A673 (cell line): Measurements from ENCODE around the gene DLX5. TPM values are rescaled to one million over a fixed set of nuclear protein-coding genes. Genes with fewer than 3 reads are reported as not detected.

ENCODE experiments used
- BruUV-seq: library from RNA; stranded (reverse); fragments of 400-500 nt; replicated peaks from 2 replicates; lab custom pipeline; 2021; lab: Mats Ljungman, UMichigan
- CTCF ChIA-PET: fragments of 300-600 bp; sonication (Branson Sonifier 250); formaldehyde crosslinking; loops from one replicate; lab custom pipeline; 2022; ENCODE audit warnings: antibody characterized with exemption; lab: Charles Lee
- POLR2A ChIA-PET: fragments of 300-600 bp; sonication (Branson Sonifier 250); formaldehyde crosslinking; loops from one replicate; lab custom pipeline; 2022; ENCODE audit warnings: antibody characterized with exemption; ENCODE audit not compliant: low non-redundant PET; lab: Charles Lee
- DNase-seq: peaks from one replicate; pipeline ENCODE4 v3.0.0-alpha.2; 2015; ENCODE audit warnings: low spot score
- H3K27ac ChIP-seq: fragments of 200-600 bp; sonication (generic); 2 replicates; pipeline ENCODE4 v1.5.1; 2016; ENCODE audit warnings: mixed run types, low read depth, mild to moderate bottlenecking, mixed read lengths, antibody characterized with exemption, low read length; ENCODE audit not compliant: poor library complexity, severe bottlenecking
- H3K27me3 ChIP-seq: fragments of 200-600 bp; sonication (generic); replicated peaks from 2 replicates; pipeline ENCODE4 v1.6.1; 2017; ENCODE audit warnings: mixed run types, low read depth, mild to moderate bottlenecking, mixed read lengths, antibody characterized with exemption, low read length; ENCODE audit not compliant: insufficient read depth, poor library complexity
- H3K36me3 ChIP-seq: fragments of 200-600 bp; sonication (generic); 2 replicates; pipeline ENCODE4 v1.6.1; 2016; ENCODE audit warnings: mixed run types, mild to moderate bottlenecking, mixed read lengths, antibody characterized with exemption, low read length; ENCODE audit not compliant: insufficient read depth, poor library complexity, severe bottlenecking
- H3K4me1 ChIP-seq: fragments of 200-600 bp; sonication (generic); 2 replicates; pipeline ENCODE4 v1.6.1; 2017; ENCODE audit warnings: mixed run types, mild to moderate bottlenecking, mixed read lengths, antibody characterized with exemption, low read length; ENCODE audit not compliant: insufficient read depth, poor library complexity, severe bottlenecking
- H3K4me3 ChIP-seq: fragments of 200-600 bp; sonication (generic); 2 replicates; pipeline ENCODE4 v1.5.1; 2016; ENCODE audit warnings: low read depth, mixed run types, mild to moderate bottlenecking, mixed read lengths, low read length; ENCODE audit not compliant: poor library complexity, severe bottlenecking
- H3K9me3 ChIP-seq: fragments of 200-600 bp; sonication (generic); 2 replicates; pipeline ENCODE4 v1.6.1; 2016; ENCODE audit warnings: mixed run types, low read depth, mild to moderate bottlenecking, mixed read lengths, antibody characterized with exemption, low read length; ENCODE audit not compliant: poor library complexity, severe bottlenecking
- CTCF ChIP-seq: fragments of 300-800, 200-600 bp; sonication (generic); conservative IDR thresholded peaks from 2 replicates; pipeline ENCODE4 v1.5.1; 2017; ENCODE audit warnings: low read depth, mild to moderate bottlenecking, antibody characterized with exemption, low read length, moderate library complexity, mixed read lengths
- EZH2 ChIP-seq: fragments of 200-600 bp; sonication (generic); IDR thresholded peaks from 2 replicates; pipeline ENCODE4 v1.6.1; 2017; ENCODE audit warnings: borderline replicate concordance, low read depth, mild to moderate bottlenecking, mixed read lengths, antibody characterized with exemption, low read length; ENCODE audit not compliant: poor library complexity, severe bottlenecking
- intact Hi-C: fragments of 100-400 bp; cut with micrococcal nuclease; formaldehyde crosslinking; loops from one replicate; pipeline ENCODE4 v1.10.0; 2022; ENCODE audit not compliant: unreplicated experiment
- total RNA-seq: library from RNA; stranded (reverse); gene quantifications from 2 replicates; pipeline ENCODE4 v1.2.3, GENCODE V29; 2021

Gene DLX5
- total RNA-seq, 1 experiment from 2014 or later: 69.6 TPM

GRCh38 chr7:96998333-96998732 lies 26.3 kb downstream of the DLX5 start:
- H3K36me3 ChIP-seq: no peaks in the 10 kb centered on the region
- intact Hi-C loops: no loop called here
- no peak for TF ChIP-seq CTCF
- TF ChIP-seq EZH2: no peak
- no peak overlapping the region for H3K4me3 ChIP-seq
- H3K27me3 ChIP-seq: no peaks in the 10 kb centered on the region
- ChIA-PET CTCF (no interaction called here), POLR2A (no interaction called here)
- H3K9me3 ChIP-seq: no peaks in the 10 kb centered on the region
- BruUV-seq: no TSS peak
- peaks cover 18% of the 10 kb centered on the region for H3K4me1 ChIP-seq
- DNase-seq: no peak
- H3K27ac ChIP-seq: no peak overlapping the region

- intact Hi-C loops: no loop called here
- H3K4me1 ChIP-seq: peaks cover 18% of the 10 kb centered on the region
- DNase-seq: no peak
- no peak overlapping the region for H3K4me3 ChIP-seq
- ChIA-PET POLR2A (no interaction called here), CTCF (no interaction called here)
- no peaks in the 10 kb centered on the region for H3K9me3 ChIP-seq
- TF ChIP-seq CTCF: no peak
- TF ChIP-seq EZH2: no peak
- no peaks in the 10 kb centered on the region for H3K36me3 ChIP-seq
- H3K27ac ChIP-seq: no peak overlapping the region
- no TSS peak for BruUV-seq
- H3K27me3 ChIP-seq: no peaks in the 10 kb centered on the region
Observed at GRCh38 chr7:96997512-96998032, 27.1 kb downstream of the DLX5 start.

GRCh38 chr7:96996958-96997511 lies 27.6 kb downstream of the DLX5 start:
- ChIA-PET POLR2A (no interaction called here), CTCF (no interaction called here)
- Histone ChIP-seq H3K27me3 (no peaks in the 10 kb centered on the region), H3K4me1 (peaks cover 18% of the 10 kb centered on the region), H3K27ac (no peak overlapping the region), H3K9me3 (no peaks in the 10 kb centered on the region), H3K36me3 (no peaks in the 10 kb centered on the region), H3K4me3 (peak overlapping the region; percentile 9)
- no peak for DNase-seq
- BruUV-seq: no TSS peak
- TF ChIP-seq CTCF (no peak), EZH2 (no peak)
- intact Hi-C loops: no loop called here
